ENCODE measurements around the gene CHST7. TPM values are rescaled to one million over a fixed set of nuclear protein-coding genes. Genes with fewer than 3 reads are reported as not detected.

CHST7 gene
- total RNA-seq, 1 experiment from 2014 or later: 47.2 TPM

- DNase-seq: no peak
Measured at GRCh38 chrX:46561824-46562657, 11.5 kb upstream of the CHST7 start.

GRCh38 chrX:46567388-46567787 lies 6.2 kb upstream of the CHST7 start:
- H3K27me3 ChIP-seq (ENCODE audit: control insufficient read depth, insufficient read depth, low read length): no peaks in the 10 kb centered on the region
- DNase-seq: no peak
- H3K4me3 ChIP-seq (ENCODE audit: insufficient read depth, low read depth, low read length): no peak overlapping the region
- H3K36me3 ChIP-seq (replicated peaks; ENCODE audit: control insufficient read depth, insufficient read depth, low read length): no peaks in the 10 kb centered on the region

More at GRCh38 chrX:46561824-46562657, 11.5 kb upstream of the CHST7 start:
- H3K36me3 ChIP-seq (replicated peaks; ENCODE audit: control insufficient read depth, insufficient read depth, low read length): no peaks in the 10 kb centered on the region
- H3K27me3 ChIP-seq (ENCODE audit: control insufficient read depth, insufficient read depth, low read length): no peaks in the 10 kb centered on the region
- no peak overlapping the region for H3K4me3 ChIP-seq (ENCODE audit: insufficient read depth, low read depth, low read length)

- DNase-seq: no peak
- Histone ChIP-seq H3K4me3 (ENCODE audit: insufficient read depth, low read depth, low read length) (no peak overlapping the region), H3K36me3 (replicated peaks; ENCODE audit: control insufficient read depth, insufficient read depth, low read length) (no peaks in the 10 kb centered on the region), H3K27me3 (ENCODE audit: control insufficient read depth, insufficient read depth, low read length) (peaks cover 5% of the 10 kb centered on the region)
Measured at GRCh38 chrX:46569621-46570020, 3.9 kb upstream of the CHST7 start.

GRCh38 chrX:46571423-46572339 lies 1.9 kb upstream of the CHST7 start:
- Histone ChIP-seq H3K4me3 (ENCODE audit: insufficient read depth, low read depth, low read length) (no peak overlapping the region), H3K27me3 (ENCODE audit: control insufficient read depth, insufficient read depth, low read length) (peaks cover 13% of the 10 kb centered on the region), H3K36me3 (replicated peaks; ENCODE audit: control insufficient read depth, insufficient read depth, low read length) (no peaks in the 10 kb centered on the region)
- DNase-seq: no peak

GRCh38 chrX:46572340-46572936 lies 1.1 kb upstream of the CHST7 start:
- H3K27me3 ChIP-seq (ENCODE audit: control insufficient read depth, insufficient read depth, low read length): peaks cover 13% of the 10 kb centered on the region
- DNase-seq: no peak
- H3K4me3 ChIP-seq (ENCODE audit: insufficient read depth, low read depth, low read length): no peak overlapping the region
- H3K36me3 ChIP-seq (replicated peaks; ENCODE audit: control insufficient read depth, insufficient read depth, low read length): no peaks in the 10 kb centered on the region

GRCh38 chrX:46573892-46574773 lies 568 bp downstream of the CHST7 start:
- DNase-seq: peak; percentile 75
- H3K27me3 ChIP-seq (ENCODE audit: control insufficient read depth, insufficient read depth, low read length): peaks cover 13% of the 10 kb centered on the region
- H3K4me3 ChIP-seq (ENCODE audit: insufficient read depth, low read depth, low read length): peak overlapping the region; percentile 72
- H3K36me3 ChIP-seq (replicated peaks; ENCODE audit: control insufficient read depth, insufficient read depth, low read length): no peaks in the 10 kb centered on the region; the same call in 1 of the 2 replicates

GRCh38 chrX:46574774-46575381 lies 1.3 kb downstream of the CHST7 start:
- Histone ChIP-seq H3K4me3 (ENCODE audit: insufficient read depth, low read depth, low read length) (peak overlapping the region; percentile 72), H3K27me3 (ENCODE audit: control insufficient read depth, insufficient read depth, low read length) (peaks cover 13% of the 10 kb centered on the region), H3K36me3 (replicated peaks; ENCODE audit: control insufficient read depth, insufficient read depth, low read length) (no peaks in the 10 kb centered on the region; the same call in 1 of the 2 replicates)
- DNase-seq: peak; percentile 62

- no peak for DNase-seq
- H3K27me3 ChIP-seq (ENCODE audit: control insufficient read depth, insufficient read depth, low read length): peaks cover 13% of the 10 kb centered on the region
- no peaks in the 10 kb centered on the region; the same call in 1 of the 2 replicates for H3K36me3 ChIP-seq (replicated peaks; ENCODE audit: control insufficient read depth, insufficient read depth, low read length)
- peak overlapping the region; percentile 72 for H3K4me3 ChIP-seq (ENCODE audit: insufficient read depth, low read depth, low read length)
Measured at GRCh38 chrX:46575586-46575985, 2.0 kb downstream of the CHST7 start.

GRCh38 chrX:46575991-46576392 lies 2.4 kb downstream of the CHST7 start:
- no peaks in the 10 kb centered on the region; the same call in 1 of the 2 replicates for H3K36me3 ChIP-seq (replicated peaks; ENCODE audit: control insufficient read depth, insufficient read depth, low read length)
- DNase-seq: no peak
- H3K4me3 ChIP-seq (ENCODE audit: insufficient read depth, low read depth, low read length): peak overlapping the region; percentile 72
- H3K27me3 ChIP-seq (ENCODE audit: control insufficient read depth, insufficient read depth, low read length): peaks cover 13% of the 10 kb centered on the region

GRCh38 chrX:46576458-46576857 lies 2.9 kb downstream of the CHST7 start:
- Histone ChIP-seq H3K4me3 (ENCODE audit: insufficient read depth, low read depth, low read length) (peak overlapping the region; percentile 12; the same call in 1 of the 2 replicates), H3K27me3 (ENCODE audit: control insufficient read depth, insufficient read depth, low read length) (peaks cover 13% of the 10 kb centered on the region), H3K36me3 (replicated peaks; ENCODE audit: control insufficient read depth, insufficient read depth, low read length) (no peaks in the 10 kb centered on the region; the same call in 1 of the 2 replicates)
- no peak for DNase-seq

- Histone ChIP-seq H3K27me3 (ENCODE audit: control insufficient read depth, insufficient read depth, low read length) (peaks cover 13% of the 10 kb centered on the region), H3K36me3 (replicated peaks; ENCODE audit: control insufficient read depth, insufficient read depth, low read length) (no peaks in the 10 kb centered on the region; the same call in 1 of the 2 replicates), H3K4me3 (ENCODE audit: insufficient read depth, low read depth, low read length) (no peak overlapping the region)
- DNase-seq: no peak
Measured at GRCh38 chrX:46577221-46578005, 3.8 kb downstream of the CHST7 start.

GRCh38 chrX:46579250-46579649 lies 5.7 kb downstream of the CHST7 start:
- no peaks in the 10 kb centered on the region; the same call in 1 of the 2 replicates for H3K36me3 ChIP-seq (replicated peaks; ENCODE audit: control insufficient read depth, insufficient read depth, low read length)
- no peak for DNase-seq
- H3K4me3 ChIP-seq (ENCODE audit: insufficient read depth, low read depth, low read length): no peak overlapping the region
- H3K27me3 ChIP-seq (ENCODE audit: control insufficient read depth, insufficient read depth, low read length): peaks cover 12% of the 10 kb centered on the region

- H3K36me3 ChIP-seq (replicated peaks; ENCODE audit: control insufficient read depth, insufficient read depth, low read length): no peaks in the 10 kb centered on the region; the same call in 1 of the 2 replicates
- H3K4me3 ChIP-seq (ENCODE audit: insufficient read depth, low read depth, low read length): no peak overlapping the region
- no peak for DNase-seq
- H3K27me3 ChIP-seq (ENCODE audit: control insufficient read depth, insufficient read depth, low read length): peaks cover 3% of the 10 kb centered on the region
Measured at GRCh38 chrX:46580613-46581012, 7.0 kb downstream of the CHST7 start.
